ENCODE measurements around the gene N4BP2L1. TPM values are rescaled to one million over a fixed set of nuclear protein-coding genes. Genes with fewer than 3 reads are reported as not detected.
"Not testable (repeated sequence)": the region's sequence is repeated elsewhere in the genome, so short reads cannot be mapped to it uniquely, and the experiment has no call there.

N4BP2L1 gene
- total RNA-seq, 2 donors from 2014 or later, result 4.0 to 10.3 TPM

- H3K36me3 Mint-ChIP-seq (ENCODE audit: low read depth), result peaks cover 23% of the 10 kb centered on the region
Observed at GRCh38 chr13:32362574-32362973, 65.4 kb downstream of the N4BP2L1 start.

GRCh38 chr13:32355935-32356334 is 72.0 kb downstream of the N4BP2L1 start:
- H3K9me3 Mint-ChIP-seq; H3K27ac ChIP-seq (ENCODE audit: low read depth, low read length); H3K4me3 ChIP-seq (ENCODE audit: low read length); H3K27me3 ChIP-seq (ENCODE audit: control insufficient read depth, insufficient read depth, low read length, poor library complexity, severe bottlenecking); H3K4me3 Mint-ChIP-seq; H3K9ac ChIP-seq (ENCODE audit: extremely low read depth, low read length, poor library complexity, severe bottlenecking); H3K27ac Mint-ChIP-seq; H3K27me3 Mint-ChIP-seq (ENCODE audit: insufficient read depth); DNase-seq; H3K4me1 Mint-ChIP-seq; H3K4me1 ChIP-seq (ENCODE audit: control insufficient read depth, insufficient read depth, low read length); H3K9me3 ChIP-seq (ENCODE audit: control insufficient read depth, low read length): not testable (repeated sequence)
- H3K36me3 Mint-ChIP-seq (ENCODE audit: low read depth), result peaks cover 24% of the 10 kb centered on the region
- H3K36me3 ChIP-seq (ENCODE audit: control insufficient read depth, insufficient read depth, low read length), result peaks cover 15% of the 10 kb centered on the region
- 97 to 100% methylated on average over 3 to 8 of the region's 8 CpGs for WGBS, 2 experiments (ENCODE audit: insufficient coverage in 1 of 2, insufficient read length in 1 of 2)

More at GRCh38 chr13:32362574-32362973, 65.4 kb downstream of the N4BP2L1 start:
- TF ChIP-seq CTCF (conservative IDR thresholded peaks at IDR 0.05), result no peak
- no peak overlapping the region for H3K27ac ChIP-seq (ENCODE audit: low read depth, low read length)
- WGBS, 2 experiments (ENCODE audit: insufficient coverage in 1 of 2, insufficient read length in 1 of 2), result 80 to 93% methylated on average over 1 to 2 of the region's 2 CpGs
- Mint-ChIP-seq H3K9me3 (no peaks in the 10 kb centered on the region), H3K4me1 (no peaks in the 10 kb centered on the region), H3K27ac (no peak overlapping the region), H3K27me3 (ENCODE audit: insufficient read depth) (no peaks in the 10 kb centered on the region), H3K4me3 (no peak overlapping the region)
- peaks cover 16% of the 10 kb centered on the region for H3K36me3 ChIP-seq (ENCODE audit: control insufficient read depth, insufficient read depth, low read length)
- H3K4me3 ChIP-seq (ENCODE audit: low read length), result no peak overlapping the region
- H3K9me3 ChIP-seq (ENCODE audit: control insufficient read depth, low read length), result no peaks in the 10 kb centered on the region
- no peaks in the 10 kb centered on the region for H3K4me1 ChIP-seq (ENCODE audit: control insufficient read depth, insufficient read depth, low read length)
- DNase-seq, result no peak
- no peaks in the 10 kb centered on the region for H3K27me3 ChIP-seq (ENCODE audit: control insufficient read depth, insufficient read depth, low read length, poor library complexity, severe bottlenecking)
- no peak overlapping the region for H3K9ac ChIP-seq (ENCODE audit: extremely low read depth, low read length, poor library complexity, severe bottlenecking)

DNA sequence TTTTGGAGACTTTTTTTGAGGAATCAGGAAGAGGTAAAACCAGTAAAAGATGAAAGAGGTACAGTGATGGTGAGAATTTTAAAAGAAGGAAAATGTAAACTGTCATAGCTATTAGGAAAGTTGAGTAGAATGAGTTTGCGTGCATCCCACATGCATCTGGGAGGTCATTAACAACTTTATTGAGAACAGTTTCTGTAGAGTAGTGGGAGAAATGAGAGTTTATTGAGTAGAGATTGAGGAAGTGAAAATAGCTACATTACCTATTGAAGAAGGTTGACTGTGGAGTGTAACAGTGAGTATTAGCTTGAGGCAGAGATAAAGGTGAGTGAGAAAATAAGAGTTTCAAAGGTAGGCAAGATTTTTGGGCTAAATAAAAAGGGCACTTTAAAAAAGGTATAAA is 73.9 kb downstream of the N4BP2L1 start:
- no peaks in the 10 kb centered on the region for H3K27me3 Mint-ChIP-seq (ENCODE audit: insufficient read depth)
- H3K36me3 Mint-ChIP-seq (ENCODE audit: low read depth), result peaks cover 35% of the 10 kb centered on the region
- Histone ChIP-seq H3K9me3 (ENCODE audit: control insufficient read depth, low read length) (no peaks in the 10 kb centered on the region), H3K27me3 (ENCODE audit: control insufficient read depth, insufficient read depth, low read length, poor library complexity, severe bottlenecking) (no peaks in the 10 kb centered on the region), H3K4me1 (ENCODE audit: control insufficient read depth, insufficient read depth, low read length) (peaks cover 4% of the 10 kb centered on the region), H3K9ac (ENCODE audit: extremely low read depth, low read length, poor library complexity, severe bottlenecking) (no peak overlapping the region), H3K27ac (ENCODE audit: low read depth, low read length) (no peak overlapping the region), H3K4me3 (ENCODE audit: low read length) (no peak overlapping the region), H3K36me3 (ENCODE audit: control insufficient read depth, insufficient read depth, low read length) (peaks cover 28% of the 10 kb centered on the region)
- no peak overlapping the region for H3K27ac Mint-ChIP-seq
- WGBS, 2 experiments (ENCODE audit: insufficient coverage in 1 of 2, insufficient read length in 1 of 2), result 97 to 100% methylated on average over 1 of the region's 1 CpG
- H3K4me3 Mint-ChIP-seq, result no peak overlapping the region
- no peak for DNase-seq
- H3K4me1 Mint-ChIP-seq, result peaks cover 10% of the 10 kb centered on the region
- peaks cover 2% of the 10 kb centered on the region for H3K9me3 Mint-ChIP-seq
- TF ChIP-seq CTCF (conservative IDR thresholded peaks at IDR 0.05), result no peak

GRCh38 chr13:32350839-32351441 is 77.0 kb downstream of the N4BP2L1 start:
- peak overlapping the region; percentile 6 for H3K27ac Mint-ChIP-seq
- H3K4me1 ChIP-seq (ENCODE audit: control insufficient read depth, insufficient read depth, low read length); H3K27ac ChIP-seq (ENCODE audit: low read depth, low read length); H3K4me1 Mint-ChIP-seq; H3K4me3 Mint-ChIP-seq; H3K4me3 ChIP-seq (ENCODE audit: low read length); H3K9me3 Mint-ChIP-seq; DNase-seq; H3K9ac ChIP-seq (ENCODE audit: extremely low read depth, low read length, poor library complexity, severe bottlenecking); H3K27me3 Mint-ChIP-seq (ENCODE audit: insufficient read depth); H3K9me3 ChIP-seq (ENCODE audit: control insufficient read depth, low read length); H3K27me3 ChIP-seq (ENCODE audit: control insufficient read depth, insufficient read depth, low read length, poor library complexity, severe bottlenecking): not testable (repeated sequence)
- peaks cover 37% of the 10 kb centered on the region for H3K36me3 ChIP-seq (ENCODE audit: control insufficient read depth, insufficient read depth, low read length)
- WGBS, 2 experiments (ENCODE audit: insufficient coverage in 1 of 2, insufficient read length in 1 of 2), result 93 to 100% methylated on average over 14 to 15 of the region's 15 CpGs
- peaks cover 42% of the 10 kb centered on the region for H3K36me3 Mint-ChIP-seq (ENCODE audit: low read depth)

Other genes with a start within 250 kb of the N4BP2L1 start
- gene ZAR1L, start 112.8 kb downstream of the N4BP2L1 start, total RNA-seq, result under 1 TPM; 0.24 to 0.31 TPM
- gene BRCA2, start 112.6 kb downstream of the N4BP2L1 start, total RNA-seq, result 10 to 100 TPM; 25.7 to 27.8 TPM
- gene N4BP2L2, start 110.7 kb upstream of the N4BP2L1 start, total RNA-seq, result 10 to 100 TPM; 70.4 to 92.8 TPM
- gene PDS5B, start 158.3 kb upstream of the N4BP2L1 start, total RNA-seq, result 10 to 100 TPM; 46.9 to 57.1 TPM

Measured in endodermal cell (in vitro differentiated cells).